IPS-NIHi7 (cell line): ENCODE results near the gene OR2F2.

Source experiments
- DNase-seq: peaks from one replicate; pipeline ENCODE4 v3.0.0; 2012; ENCODE audit warnings: mixed read lengths; ENCODE audit errors: extremely low spot score

OR2F2 gene

DNA sequence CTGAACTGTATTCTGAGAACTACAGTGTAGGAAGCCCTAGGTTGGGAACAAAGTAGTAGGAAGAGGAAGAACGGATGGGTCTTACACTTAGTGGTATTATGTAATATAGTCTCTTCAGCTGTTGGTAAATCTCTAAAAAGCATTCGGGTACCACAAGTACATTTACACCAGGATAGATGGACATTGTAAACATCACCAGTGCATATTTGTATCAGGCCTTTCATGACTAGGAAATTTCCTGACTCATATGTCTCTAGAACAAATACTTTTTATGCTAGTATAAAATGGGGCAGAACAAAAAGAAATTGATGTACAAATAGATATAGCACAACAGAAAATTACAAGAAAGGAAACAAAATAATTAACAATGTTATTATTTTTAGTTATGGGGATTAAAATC is 43.6 kb downstream of the OR2F2 start:
- no peak for DNase-seq

DNA sequence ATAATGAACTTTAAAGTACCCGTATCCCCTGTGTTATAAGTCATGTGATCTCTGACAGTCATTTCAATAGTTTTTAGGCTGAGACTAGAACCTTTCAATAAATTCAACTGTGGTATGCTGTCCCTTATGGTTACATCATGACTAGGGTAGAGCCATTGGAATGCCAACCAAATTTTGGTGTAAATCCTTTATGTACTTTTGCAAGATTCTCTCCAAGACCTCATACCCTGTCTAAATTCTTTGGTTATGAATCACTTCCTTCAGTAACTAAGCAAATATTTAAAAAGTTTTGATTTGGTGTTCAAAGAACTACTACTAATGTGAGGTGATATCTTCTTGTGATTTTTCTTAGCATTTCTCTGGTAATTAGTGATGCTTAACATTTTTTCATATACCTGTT is 44.3 kb downstream of the OR2F2 start:
- DNase-seq, result no peak

DNA sequence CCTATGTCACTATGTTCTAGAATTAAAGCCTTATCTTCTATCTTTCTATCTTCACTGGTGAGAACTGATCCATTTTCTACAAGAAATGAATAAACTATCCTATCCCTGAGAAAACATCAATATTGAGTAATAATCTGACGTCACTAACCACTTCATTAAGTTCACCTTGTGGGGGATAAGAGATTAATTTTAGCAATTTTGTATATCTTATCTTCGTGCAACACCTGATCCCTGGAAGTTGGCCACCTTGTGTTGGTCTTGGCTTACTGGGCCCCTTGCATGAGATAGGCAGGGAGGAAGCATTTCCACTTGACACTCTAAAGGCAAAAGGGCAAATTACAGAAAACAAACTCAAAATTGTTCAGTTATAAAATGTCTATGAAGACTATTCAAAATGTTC is 45.0 kb downstream of the OR2F2 start:
- DNase-seq, result no peak

DNA sequence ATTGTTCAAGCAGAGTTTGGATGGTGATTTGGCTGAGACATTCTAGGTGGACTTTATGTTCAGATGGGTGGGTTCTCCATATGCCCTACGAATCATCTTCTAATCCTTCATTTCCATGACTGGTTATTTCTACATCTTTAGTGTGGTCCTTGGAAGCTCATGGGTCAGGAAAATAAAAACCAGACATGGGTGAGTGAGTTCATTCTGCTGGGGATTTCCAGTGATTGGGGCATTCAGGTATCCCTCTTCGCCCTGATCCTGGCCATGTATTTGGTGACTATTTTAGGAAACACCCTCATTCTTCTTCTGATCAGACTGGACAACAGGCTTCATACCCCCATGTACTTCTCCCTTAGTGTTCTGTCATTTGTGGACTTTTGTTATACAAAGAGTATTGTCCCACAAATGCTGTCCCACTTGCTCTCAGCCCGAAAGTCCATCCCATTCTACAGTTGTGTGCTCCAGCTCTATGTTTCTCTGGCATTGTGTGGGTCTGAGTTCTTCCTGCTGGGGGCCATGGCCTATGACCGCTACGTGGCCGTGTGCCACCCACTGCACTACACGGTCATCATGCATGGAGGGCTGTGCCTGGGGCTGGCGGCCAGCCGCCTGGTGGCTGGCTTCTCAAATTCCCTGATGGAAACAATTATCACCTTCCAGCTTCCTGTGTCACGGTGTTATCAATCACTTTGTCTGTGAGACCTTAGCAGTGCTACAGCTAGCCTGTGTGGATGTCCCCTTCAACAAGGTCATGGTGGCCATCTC is 45.9 kb downstream of the OR2F2 start:
- no peak for DNase-seq

DNA sequence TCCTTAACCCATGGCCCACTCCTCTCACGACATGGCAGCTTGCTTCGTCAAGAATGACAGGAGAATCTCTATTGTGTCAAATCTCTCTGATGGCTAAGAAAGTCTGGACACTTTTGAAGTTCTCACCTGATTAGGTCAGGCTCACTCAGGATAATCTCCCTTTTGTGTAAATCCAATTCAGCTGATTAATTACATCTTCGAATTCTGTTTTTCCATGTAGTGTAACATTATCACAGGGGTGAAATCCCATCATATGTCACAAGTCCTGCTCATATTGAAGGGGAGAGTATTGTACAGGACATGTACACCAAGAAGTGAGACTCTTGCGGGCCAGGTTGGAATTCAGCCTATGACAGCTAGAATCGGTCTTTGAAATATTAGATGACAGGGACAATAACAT is 48.9 kb downstream of the OR2F2 start:
- no peak for DNase-seq
